ENCODE data around the gene PHPT1.

PHPT1 gene

DNA sequence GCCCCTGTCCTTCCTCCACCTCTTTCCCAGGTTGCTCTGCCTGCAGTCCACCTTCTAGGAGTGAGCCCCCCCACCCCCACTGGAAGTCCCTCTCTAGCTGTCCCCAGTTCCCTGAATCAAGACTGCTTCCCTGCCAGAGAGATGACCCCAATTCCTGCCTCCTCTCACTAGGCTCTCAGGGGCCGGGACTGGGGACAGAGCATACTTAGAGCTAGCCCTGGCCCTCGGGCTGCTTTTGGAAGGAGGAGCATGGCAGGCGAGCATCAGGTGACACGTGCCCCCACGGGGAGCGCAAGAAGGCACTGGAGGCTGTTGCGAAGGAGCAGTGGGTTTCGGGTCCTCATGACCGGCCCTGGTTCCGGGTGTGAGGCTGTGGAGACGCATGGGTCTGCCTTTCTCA lies 46.8 kb downstream of the PHPT1 start:
- Histone ChIP-seq H3K36me3 (ENCODE audit: control insufficient read depth, insufficient read depth, low read length) (no peaks in the 10 kb centered on the region), H3K9me3 (ENCODE audit: control insufficient read depth, low read length) (no peaks in the 10 kb centered on the region), H3K4me1 (no peaks in the 10 kb centered on the region), H3K79me2 (peaks cover 11% of the 10 kb centered on the region), H3K4me3 (ENCODE audit: low read depth, low read length) (no peak overlapping the region), H3K4me2 (ENCODE audit: low read length) (no peak overlapping the region), H3K27me3 (ENCODE audit: control insufficient read depth, insufficient read depth, low read length) (no peaks in the 10 kb centered on the region), H3K27ac (no peak overlapping the region), H2AFZ (no peak overlapping the region), H3K9ac (no peak overlapping the region)
- TF ChIP-seq, protein P1, sequence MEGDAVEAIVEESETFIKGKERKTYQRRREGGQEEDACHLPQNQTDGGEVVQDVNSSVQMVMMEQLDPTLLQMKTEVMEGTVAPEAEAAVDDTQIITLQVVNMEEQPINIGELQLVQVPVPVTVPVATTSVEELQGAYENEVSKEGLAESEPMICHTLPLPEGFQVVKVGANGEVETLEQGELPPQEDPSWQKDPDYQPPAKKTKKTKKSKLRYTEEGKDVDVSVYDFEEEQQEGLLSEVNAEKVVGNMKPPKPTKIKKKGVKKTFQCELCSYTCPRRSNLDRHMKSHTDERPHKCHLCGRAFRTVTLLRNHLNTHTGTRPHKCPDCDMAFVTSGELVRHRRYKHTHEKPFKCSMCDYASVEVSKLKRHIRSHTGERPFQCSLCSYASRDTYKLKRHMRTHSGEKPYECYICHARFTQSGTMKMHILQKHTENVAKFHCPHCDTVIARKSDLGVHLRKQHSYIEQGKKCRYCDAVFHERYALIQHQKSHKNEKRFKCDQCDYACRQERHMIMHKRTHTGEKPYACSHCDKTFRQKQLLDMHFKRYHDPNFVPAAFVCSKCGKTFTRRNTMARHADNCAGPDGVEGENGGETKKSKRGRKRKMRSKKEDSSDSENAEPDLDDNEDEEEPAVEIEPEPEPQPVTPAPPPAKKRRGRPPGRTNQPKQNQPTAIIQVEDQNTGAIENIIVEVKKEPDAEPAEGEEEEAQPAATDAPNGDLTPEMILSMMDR (IDR thresholded peaks at IDR 0.05), result no peak

DNA sequence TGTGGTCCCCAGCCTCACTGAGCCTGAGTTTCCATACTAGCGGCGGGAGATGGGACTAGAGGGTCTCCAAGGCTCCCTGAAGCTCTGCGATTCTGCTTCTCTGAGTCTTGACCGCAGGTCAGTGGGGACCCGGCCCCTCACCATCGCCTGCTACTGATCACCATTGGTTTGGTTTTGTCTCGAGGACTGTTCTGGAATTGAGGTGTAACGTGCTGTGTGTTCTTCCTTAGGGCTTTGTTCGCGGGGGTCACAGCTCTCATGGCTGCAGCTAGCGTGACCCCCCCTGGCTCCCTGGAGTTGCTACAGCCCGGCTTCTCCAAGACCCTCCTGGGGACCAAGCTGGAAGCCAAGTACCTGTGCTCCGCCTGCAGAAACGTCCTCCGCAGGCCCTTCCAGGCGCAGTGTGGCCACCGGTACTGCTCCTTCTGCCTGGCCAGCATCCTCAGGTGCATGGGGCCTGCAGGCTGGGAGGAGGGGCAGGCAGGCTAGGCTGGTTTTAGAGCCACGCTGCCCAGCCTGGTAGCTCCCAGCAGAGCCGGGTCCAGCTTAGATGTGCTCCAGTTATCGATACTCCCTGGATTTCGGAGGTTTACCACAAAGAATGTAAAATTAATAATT lies 49.4 kb downstream of the PHPT1 start:
- Histone ChIP-seq H3K27me3 (ENCODE audit: control insufficient read depth, insufficient read depth, low read length) (no peaks in the 10 kb centered on the region), H3K4me1 (peaks cover 6% of the 10 kb centered on the region), H3K9ac (no peak overlapping the region), H3K36me3 (ENCODE audit: control insufficient read depth, insufficient read depth, low read length) (no peaks in the 10 kb centered on the region), H3K9me3 (ENCODE audit: control insufficient read depth, low read length) (no peaks in the 10 kb centered on the region), H3K4me2 (ENCODE audit: low read length) (no peak overlapping the region), H3K79me2 (peaks cover 8% of the 10 kb centered on the region), H3K4me3 (ENCODE audit: low read depth, low read length) (no peak overlapping the region), H3K27ac (no peak overlapping the region), H2AFZ (no peak overlapping the region)
- TF ChIP-seq, protein P1 (IDR thresholded peaks at IDR 0.05), result no peak

DNA sequence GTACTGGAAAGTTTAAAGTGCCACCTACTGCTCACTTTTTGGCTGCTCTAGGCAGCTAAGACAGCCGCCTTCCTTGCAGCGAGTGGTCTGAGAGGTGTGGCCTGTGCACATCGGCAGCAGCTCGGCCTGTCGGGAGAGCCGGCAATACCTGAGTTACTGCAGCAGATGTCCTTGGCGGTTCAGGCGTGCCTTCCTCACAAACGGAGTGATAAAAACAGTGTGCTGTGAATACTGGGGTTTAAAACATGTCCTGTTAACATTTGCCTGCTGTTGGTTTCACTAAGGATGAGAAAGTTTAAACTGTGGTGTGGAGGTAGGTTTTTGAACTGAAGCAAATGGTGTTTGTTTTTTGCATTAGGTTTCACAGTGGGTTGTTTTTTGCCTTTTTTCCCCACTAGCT lies 50.0 kb downstream of the PHPT1 start:
- Histone ChIP-seq H3K27ac (no peak overlapping the region), H3K9me3 (ENCODE audit: control insufficient read depth, low read length) (no peaks in the 10 kb centered on the region), H3K4me1 (peaks cover 6% of the 10 kb centered on the region), H3K79me2 (peaks cover 5% of the 10 kb centered on the region), H3K27me3 (ENCODE audit: control insufficient read depth, insufficient read depth, low read length) (no peaks in the 10 kb centered on the region), H3K9ac (no peak overlapping the region), H2AFZ (no peak overlapping the region), H3K4me3 (ENCODE audit: low read depth, low read length) (no peak overlapping the region), H3K4me2 (ENCODE audit: low read length) (no peak overlapping the region), H3K36me3 (ENCODE audit: control insufficient read depth, insufficient read depth, low read length) (no peaks in the 10 kb centered on the region)
- TF ChIP-seq, protein P1 (IDR thresholded peaks at IDR 0.05), result no peak

DNA sequence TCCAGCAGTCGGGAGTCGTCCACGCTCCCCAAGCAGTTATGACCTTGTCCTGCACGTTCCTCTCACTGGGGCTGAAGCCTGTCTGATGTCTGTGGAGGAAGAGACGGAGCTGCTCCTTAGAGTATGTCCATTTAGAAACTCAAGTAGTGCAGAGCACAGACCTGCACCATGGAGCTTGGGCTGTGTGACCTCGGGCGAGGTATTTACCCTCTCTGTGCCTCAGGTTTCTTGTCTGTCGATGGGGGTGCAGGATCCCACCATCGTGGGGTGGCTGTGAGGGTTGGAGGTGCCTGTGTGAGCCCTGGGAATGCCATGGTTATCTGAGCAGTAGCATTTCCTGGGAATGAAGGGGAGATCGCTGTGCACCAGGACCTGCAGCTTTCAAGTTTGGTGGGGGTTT lies 51.3 kb downstream of the PHPT1 start:
- H3K4me1 ChIP-seq, result peaks cover 6% of the 10 kb centered on the region
- no peak overlapping the region for H3K27ac ChIP-seq
- H3K27me3 ChIP-seq (ENCODE audit: control insufficient read depth, insufficient read depth, low read length), result no peaks in the 10 kb centered on the region
- no peaks in the 10 kb centered on the region for H3K36me3 ChIP-seq (ENCODE audit: control insufficient read depth, insufficient read depth, low read length)
- H3K4me2 ChIP-seq (ENCODE audit: low read length), result no peak overlapping the region
- H3K9me3 ChIP-seq (ENCODE audit: control insufficient read depth, low read length), result no peaks in the 10 kb centered on the region
- no peaks in the 10 kb centered on the region for H3K79me2 ChIP-seq
- H2AFZ ChIP-seq, result no peak overlapping the region
- no peak overlapping the region for H3K4me3 ChIP-seq (ENCODE audit: low read depth, low read length)
- TF ChIP-seq, protein P1 (IDR thresholded peaks at IDR 0.05), result no peak
- H3K9ac ChIP-seq, result no peak overlapping the region
